Activated naive CD8-positive, alpha-beta T cell (primary cell): ENCODE results near the gene ZSCAN21.

Source experiments
- H3K27ac Mint-ChIP-seq: one replicate; pipeline ENCODE4 v1.8.0; 2021; ENCODE audit warnings: mixed read lengths
- H3K27me3 Mint-ChIP-seq: one replicate; pipeline ENCODE4 v1.8.0; 2021; ENCODE audit warnings: mixed read lengths
- H3K36me3 Mint-ChIP-seq: one replicate; pipeline ENCODE4 v1.8.0; 2021; ENCODE audit warnings: mixed read lengths
- H3K4me1 Mint-ChIP-seq: one replicate; pipeline ENCODE4 v1.8.0; 2021; ENCODE audit warnings: low read depth, mixed read lengths
- H3K4me3 Mint-ChIP-seq: one replicate; pipeline ENCODE4 v1.8.0; 2021; ENCODE audit warnings: mild to moderate bottlenecking, mixed read lengths
- H3K9me3 Mint-ChIP-seq: one replicate; pipeline ENCODE4 v1.8.0; 2021; ENCODE audit warnings: low read depth, mixed read lengths

The ZSCAN21 gene

DNA sequence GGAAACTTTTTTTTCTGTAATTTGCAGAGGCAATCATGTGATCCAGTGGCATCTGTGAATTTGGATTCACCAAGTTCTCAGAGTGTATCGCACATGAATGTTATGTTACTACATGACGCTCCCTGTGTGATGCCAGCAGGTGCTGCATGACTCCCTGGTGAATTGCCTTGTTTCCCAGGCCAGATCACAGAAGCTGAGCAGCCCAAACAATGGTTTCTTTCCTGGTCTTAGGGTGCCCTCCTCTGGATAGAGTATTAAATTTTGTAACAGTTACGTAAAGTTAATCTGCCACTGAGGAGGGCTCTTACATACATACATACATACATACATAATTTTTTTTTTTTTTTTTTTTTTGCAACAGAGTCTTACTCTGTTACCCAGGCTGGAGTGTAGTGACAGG is 3.6 kb downstream of the ZSCAN21 start:
- Mint-ChIP-seq H3K36me3 (no peaks in the 10 kb centered on the region), H3K27me3 (no peaks in the 10 kb centered on the region), H3K9me3 (no peaks in the 10 kb centered on the region), H3K4me1 (peaks cover 22% of the 10 kb centered on the region), H3K4me3 (no peak overlapping the region), H3K27ac (no peak overlapping the region)

DNA sequence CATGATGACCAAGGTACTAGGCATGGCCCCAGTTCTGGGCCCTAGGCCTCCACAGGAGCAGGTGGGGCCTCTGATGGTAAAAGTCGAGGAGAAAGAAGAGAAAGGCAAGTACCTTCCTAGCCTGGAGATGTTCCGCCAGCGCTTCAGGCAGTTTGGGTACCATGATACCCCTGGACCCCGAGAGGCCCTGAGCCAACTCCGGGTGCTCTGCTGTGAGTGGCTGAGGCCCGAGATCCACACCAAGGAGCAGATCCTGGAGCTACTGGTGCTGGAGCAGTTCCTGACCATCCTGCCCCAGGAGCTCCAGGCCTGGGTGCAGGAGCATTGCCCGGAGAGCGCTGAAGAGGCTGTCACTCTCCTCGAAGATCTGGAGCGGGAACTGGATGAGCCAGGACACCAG is 7.4 kb downstream of the ZSCAN21 start:
- H3K9me3 Mint-ChIP-seq = no peaks in the 10 kb centered on the region
- H3K36me3 Mint-ChIP-seq = peaks cover 3% of the 10 kb centered on the region
- no peaks in the 10 kb centered on the region for H3K27me3 Mint-ChIP-seq
- H3K27ac Mint-ChIP-seq = no peak overlapping the region
- no peak overlapping the region for H3K4me3 Mint-ChIP-seq
- H3K4me1 Mint-ChIP-seq = peaks cover 4% of the 10 kb centered on the region

DNA sequence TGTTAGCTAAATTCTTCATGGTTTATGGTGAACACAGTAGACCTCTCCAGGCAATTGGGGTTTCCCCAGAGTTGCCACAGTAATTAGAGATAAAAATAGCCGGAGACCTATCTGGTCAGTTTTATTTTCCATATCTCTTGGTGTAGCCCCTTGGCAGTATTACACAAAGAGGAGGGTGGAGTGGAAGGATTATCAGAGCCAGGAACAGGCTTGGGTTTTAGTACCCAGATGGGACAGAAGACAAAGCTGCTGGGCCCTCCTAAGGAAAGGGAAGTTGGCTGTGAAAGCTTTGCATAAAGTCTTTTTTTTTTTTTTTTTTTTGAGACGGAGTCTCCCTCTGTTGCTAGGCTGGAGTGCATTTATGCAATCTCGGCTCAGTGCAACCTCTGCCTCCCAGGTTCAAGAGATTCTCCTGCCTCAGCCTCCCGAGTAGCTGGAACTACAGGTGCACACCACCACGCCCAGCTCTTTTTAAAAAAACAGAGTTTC is 9.7 kb downstream of the ZSCAN21 start:
- Mint-ChIP-seq H3K9me3 (no peaks in the 10 kb centered on the region), H3K27me3 (no peaks in the 10 kb centered on the region), H3K4me3 (no peak overlapping the region), H3K27ac (no peak overlapping the region), H3K36me3 (peaks cover 5% of the 10 kb centered on the region), H3K4me1 (no peaks in the 10 kb centered on the region)

DNA sequence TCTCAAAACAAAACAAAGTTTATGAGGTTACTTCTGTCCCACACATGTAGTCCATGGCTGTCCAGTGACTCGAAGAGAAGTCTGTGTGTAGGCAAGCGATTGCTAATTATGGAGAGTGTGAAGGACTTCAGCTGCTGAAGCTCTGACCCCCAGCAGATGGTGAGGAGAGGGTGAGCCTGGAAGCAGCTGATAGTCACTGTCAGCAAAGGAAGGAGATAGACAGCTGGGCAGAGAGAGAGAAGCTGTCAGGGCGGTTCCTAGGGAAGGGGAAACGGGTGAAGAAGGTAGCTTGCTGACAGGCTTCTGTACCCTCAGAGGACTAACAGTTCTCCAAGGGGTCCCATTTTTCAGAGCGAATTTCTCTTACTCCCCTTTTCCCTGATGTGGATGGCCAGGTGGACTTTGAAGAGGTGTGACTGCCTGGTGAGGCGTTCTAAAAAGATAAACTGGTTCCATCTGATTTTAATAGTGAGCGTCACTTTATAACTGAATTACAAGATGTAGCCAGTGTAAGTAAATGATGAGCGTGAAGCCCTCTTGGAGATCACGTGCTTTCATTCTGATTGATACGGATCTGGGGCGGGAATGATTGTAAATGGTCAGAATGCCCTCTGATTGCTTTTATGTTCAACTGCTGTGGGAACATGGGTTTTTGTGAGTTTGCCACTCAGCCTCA is 12.1 kb downstream of the ZSCAN21 start:
- Mint-ChIP-seq H3K27ac (no peak overlapping the region), H3K4me3 (no peak overlapping the region), H3K36me3 (peaks cover 11% of the 10 kb centered on the region), H3K4me1 (no peaks in the 10 kb centered on the region), H3K27me3 (no peaks in the 10 kb centered on the region), H3K9me3 (no peaks in the 10 kb centered on the region)

DNA sequence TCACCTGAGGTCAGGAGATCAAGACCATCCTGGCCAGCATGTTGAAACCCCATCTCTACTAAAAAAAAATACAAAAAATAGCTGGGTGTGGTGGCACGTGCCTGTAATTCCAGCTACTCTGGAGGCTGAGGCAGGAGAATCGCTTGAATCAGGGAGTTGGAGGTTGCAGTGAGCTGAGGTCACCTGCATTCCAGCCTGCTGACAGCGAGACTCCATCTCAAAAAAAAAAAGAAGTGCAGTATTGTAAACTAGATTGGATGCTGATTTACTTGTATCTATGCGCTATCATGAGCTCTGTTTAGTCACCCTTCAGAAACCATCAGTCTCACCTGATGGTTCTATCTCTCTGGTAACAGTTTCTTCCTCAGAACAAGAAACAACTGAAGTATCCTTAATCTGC is 13.8 kb downstream of the ZSCAN21 start:
- H3K36me3 Mint-ChIP-seq = peaks cover 16% of the 10 kb centered on the region
- no peaks in the 10 kb centered on the region for H3K9me3 Mint-ChIP-seq
- no peak overlapping the region for H3K27ac Mint-ChIP-seq
- no peak overlapping the region for H3K4me3 Mint-ChIP-seq
- no peaks in the 10 kb centered on the region for H3K27me3 Mint-ChIP-seq
- no peaks in the 10 kb centered on the region for H3K4me1 Mint-ChIP-seq

DNA sequence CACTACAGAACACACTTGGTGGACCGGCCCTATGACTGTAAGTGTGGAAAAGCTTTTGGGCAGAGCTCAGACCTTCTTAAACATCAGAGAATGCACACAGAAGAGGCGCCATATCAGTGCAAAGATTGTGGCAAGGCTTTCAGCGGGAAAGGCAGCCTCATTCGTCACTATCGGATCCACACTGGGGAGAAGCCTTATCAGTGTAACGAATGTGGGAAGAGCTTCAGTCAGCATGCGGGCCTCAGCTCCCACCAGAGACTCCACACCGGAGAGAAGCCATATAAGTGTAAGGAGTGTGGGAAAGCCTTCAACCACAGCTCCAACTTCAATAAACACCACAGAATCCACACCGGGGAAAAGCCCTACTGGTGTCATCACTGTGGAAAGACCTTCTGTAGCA is 14.6 kb downstream of the ZSCAN21 start:
- Mint-ChIP-seq H3K27ac (no peak overlapping the region), H3K4me3 (no peak overlapping the region), H3K36me3 (peaks cover 16% of the 10 kb centered on the region), H3K9me3 (no peaks in the 10 kb centered on the region), H3K4me1 (no peaks in the 10 kb centered on the region), H3K27me3 (no peaks in the 10 kb centered on the region)

DNA sequence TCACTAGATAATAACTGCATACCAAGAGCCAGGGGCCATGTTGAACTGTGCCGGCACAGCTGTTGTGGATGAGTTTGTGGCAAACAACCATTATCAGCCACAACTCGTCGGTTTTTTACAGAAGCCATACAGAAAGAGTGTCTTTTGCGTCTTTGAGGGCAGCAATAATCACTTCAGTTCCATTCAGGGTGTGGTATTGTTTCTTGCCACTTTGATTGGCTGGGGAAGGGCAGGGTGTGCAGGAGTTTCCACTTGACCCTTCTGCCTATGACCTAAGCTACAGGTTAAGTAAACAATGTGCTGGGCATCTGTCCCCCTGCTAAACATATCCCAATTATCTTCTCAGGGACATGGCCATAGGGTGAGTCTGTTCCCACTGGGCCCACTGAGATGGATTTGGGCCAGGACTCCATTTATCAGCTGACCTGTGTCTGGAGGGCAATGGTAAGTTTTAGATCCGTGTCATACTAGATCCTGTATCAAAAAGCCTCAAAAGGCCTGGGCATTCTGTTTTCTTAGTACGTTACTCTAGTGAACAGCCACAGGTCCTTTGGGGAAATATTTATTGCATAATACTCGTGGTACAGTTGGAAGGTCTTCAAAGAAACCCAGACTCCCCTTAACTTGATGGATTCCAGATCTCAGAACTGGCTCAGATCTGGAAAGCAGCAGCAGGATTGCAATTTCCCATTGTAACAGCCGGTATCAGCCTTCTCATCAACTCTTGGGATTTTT is 16.0 kb downstream of the ZSCAN21 start:
- no peaks in the 10 kb centered on the region for H3K4me1 Mint-ChIP-seq
- H3K9me3 Mint-ChIP-seq = no peaks in the 10 kb centered on the region
- H3K27ac Mint-ChIP-seq = no peak overlapping the region
- no peak overlapping the region for H3K4me3 Mint-ChIP-seq
- H3K27me3 Mint-ChIP-seq = no peaks in the 10 kb centered on the region
- H3K36me3 Mint-ChIP-seq = peaks cover 24% of the 10 kb centered on the region

DNA sequence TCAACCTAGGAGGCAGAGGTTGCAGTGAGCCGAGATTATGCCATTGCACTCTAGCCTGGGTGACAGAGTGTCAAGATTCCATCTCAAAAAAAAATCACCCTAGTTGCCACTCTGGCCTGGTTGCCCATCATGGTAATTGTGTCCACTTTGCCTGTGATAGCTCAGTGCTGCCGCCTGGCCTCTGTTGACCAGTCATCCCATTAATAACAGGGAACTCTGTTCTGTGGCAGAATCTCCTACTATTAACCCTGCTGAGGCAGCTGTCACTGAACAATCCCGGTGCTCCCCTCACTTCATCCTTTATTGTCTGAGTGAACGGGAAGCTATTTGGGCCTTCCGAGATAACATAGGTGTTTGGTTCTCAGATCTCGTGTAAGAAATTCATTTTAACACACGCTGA is 17.4 kb downstream of the ZSCAN21 start:
- Mint-ChIP-seq H3K9me3 (peaks cover 4% of the 10 kb centered on the region), H3K27ac (no peak overlapping the region), H3K27me3 (no peaks in the 10 kb centered on the region), H3K4me3 (no peak overlapping the region), H3K4me1 (no peaks in the 10 kb centered on the region), H3K36me3 (peaks cover 35% of the 10 kb centered on the region)

DNA sequence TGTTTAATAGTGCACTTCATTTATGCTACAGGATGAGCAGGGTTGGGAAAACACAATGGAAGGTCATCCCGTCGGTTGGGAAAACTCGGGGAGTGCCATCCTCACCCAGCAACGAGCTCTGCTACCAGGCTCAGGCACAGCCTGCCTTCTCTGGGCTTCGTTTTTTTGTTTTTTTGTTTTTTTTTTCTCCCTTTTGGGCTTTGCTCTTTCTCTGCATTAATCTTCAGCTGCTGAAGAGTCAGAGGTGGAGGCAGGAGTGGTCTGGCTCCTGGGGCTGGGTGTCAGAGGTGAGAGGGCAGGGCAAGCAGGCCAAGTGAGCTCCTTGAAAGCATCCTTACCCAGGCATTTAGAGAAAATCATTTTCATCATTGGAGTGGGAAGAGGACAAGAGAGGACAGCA is 20.4 kb downstream of the ZSCAN21 start:
- Mint-ChIP-seq H3K9me3 (peaks cover 10% of the 10 kb centered on the region), H3K27me3 (no peaks in the 10 kb centered on the region), H3K36me3 (peaks cover 42% of the 10 kb centered on the region), H3K4me1 (no peaks in the 10 kb centered on the region), H3K4me3 (no peak overlapping the region), H3K27ac (no peak overlapping the region)

DNA sequence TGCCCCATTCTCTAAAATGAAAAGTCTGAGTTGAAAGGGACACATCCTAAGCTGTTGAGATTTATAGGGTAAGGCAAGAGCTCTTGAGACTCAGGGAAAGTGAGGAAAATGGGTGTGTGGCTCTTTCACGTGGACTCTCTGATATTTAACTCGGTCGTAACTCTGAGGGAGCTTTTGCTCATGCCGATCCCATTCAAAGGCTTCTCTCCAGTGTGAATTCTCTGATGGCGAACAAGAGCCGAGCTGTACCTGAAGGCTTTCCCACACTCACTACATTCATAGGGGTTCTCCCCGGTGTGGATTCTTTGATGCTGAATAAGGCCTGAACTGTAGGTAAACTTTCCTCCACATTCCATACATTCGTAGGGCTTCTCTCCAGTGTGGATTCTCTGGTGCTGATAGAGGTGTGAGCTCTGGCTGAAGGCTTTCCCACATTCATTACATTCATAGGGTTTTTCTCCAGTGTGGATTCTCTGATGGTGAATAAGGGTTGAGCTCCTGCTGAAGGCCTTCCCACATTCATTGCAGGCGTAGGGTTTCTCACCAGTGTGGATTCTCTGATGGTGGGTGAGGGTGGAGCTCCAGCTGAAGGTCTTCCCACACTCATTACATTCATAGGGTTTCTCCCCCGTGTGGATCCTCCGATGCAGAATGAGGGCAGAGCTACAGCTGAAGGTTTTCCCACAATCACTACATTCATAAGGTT is 21.6 kb downstream of the ZSCAN21 start:
- Mint-ChIP-seq H3K4me3 (no peak overlapping the region), H3K9me3 (peaks cover 10% of the 10 kb centered on the region), H3K27ac (no peak overlapping the region), H3K36me3 (peaks cover 49% of the 10 kb centered on the region), H3K27me3 (no peaks in the 10 kb centered on the region), H3K4me1 (no peaks in the 10 kb centered on the region)

DNA sequence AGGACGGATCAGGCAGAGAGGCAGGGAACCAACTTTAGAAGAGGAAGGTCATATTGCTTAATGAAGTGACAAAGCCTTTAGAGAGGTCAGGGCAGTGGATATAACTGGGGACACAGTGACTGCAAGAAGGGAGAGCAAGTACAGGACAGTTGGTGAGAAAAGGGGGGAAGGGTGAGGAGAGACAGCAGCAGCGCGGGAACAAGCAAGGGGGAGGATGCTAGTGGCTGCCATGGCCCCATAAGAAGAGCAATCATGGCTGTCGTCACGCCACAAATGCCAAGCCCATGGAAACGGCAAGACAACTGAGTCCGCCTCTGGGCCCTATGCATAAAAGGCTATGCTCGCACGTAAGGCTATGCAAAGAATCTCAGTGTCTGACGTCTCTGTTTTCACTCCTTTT is 22.9 kb downstream of the ZSCAN21 start:
- H3K27me3 Mint-ChIP-seq = no peaks in the 10 kb centered on the region
- H3K9me3 Mint-ChIP-seq = peaks cover 10% of the 10 kb centered on the region
- H3K27ac Mint-ChIP-seq = no peak overlapping the region
- peaks cover 4% of the 10 kb centered on the region for H3K4me1 Mint-ChIP-seq
- peaks cover 52% of the 10 kb centered on the region for H3K36me3 Mint-ChIP-seq
- H3K4me3 Mint-ChIP-seq = no peak overlapping the region

DNA sequence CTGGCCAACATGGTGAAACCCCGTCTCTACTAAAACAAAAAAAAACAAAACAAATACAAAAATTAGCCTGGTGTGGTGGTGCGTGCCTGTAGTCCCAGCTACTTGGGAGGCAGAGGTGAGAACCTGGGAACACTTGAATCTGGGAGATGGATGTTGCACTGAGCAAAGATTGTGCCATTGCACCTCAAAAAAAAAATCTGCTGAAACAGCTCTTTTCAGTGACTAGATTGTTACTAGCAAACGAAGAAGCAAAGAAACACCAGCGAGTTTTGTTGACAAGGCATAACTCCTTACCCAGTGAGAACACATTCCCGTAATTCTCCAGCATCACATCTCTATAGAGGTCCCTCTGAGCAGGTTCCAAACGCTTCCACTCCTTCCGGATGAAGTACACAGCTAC is 25.3 kb downstream of the ZSCAN21 start:
- Mint-ChIP-seq H3K4me3 (no peak overlapping the region), H3K9me3 (peaks cover 10% of the 10 kb centered on the region), H3K27ac (no peak overlapping the region), H3K27me3 (no peaks in the 10 kb centered on the region), H3K4me1 (peaks cover 13% of the 10 kb centered on the region), H3K36me3 (peaks cover 48% of the 10 kb centered on the region)

DNA sequence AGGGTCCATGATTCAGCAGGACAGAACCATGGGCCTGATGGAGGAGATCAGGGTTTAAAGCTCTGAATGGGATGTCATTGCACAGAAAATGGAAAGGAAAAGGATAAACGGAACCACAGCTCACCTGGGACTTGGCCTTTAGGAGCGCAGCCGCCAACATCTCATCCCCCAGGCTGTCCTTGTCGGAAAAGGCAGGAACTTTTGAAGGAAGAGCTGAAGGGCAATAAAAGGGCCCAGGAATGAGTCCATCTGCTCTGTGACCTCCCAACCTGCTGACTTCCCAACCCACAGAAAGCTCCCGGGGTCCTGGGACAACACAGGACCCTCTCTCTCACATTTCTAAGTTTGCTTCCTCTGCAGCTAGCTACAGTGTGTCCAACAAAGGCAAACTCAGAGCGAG is 25.8 kb downstream of the ZSCAN21 start:
- Mint-ChIP-seq H3K4me1 (peaks cover 18% of the 10 kb centered on the region), H3K9me3 (peaks cover 10% of the 10 kb centered on the region), H3K36me3 (peaks cover 44% of the 10 kb centered on the region), H3K27me3 (no peaks in the 10 kb centered on the region), H3K4me3 (no peak overlapping the region), H3K27ac (no peak overlapping the region)

DNA sequence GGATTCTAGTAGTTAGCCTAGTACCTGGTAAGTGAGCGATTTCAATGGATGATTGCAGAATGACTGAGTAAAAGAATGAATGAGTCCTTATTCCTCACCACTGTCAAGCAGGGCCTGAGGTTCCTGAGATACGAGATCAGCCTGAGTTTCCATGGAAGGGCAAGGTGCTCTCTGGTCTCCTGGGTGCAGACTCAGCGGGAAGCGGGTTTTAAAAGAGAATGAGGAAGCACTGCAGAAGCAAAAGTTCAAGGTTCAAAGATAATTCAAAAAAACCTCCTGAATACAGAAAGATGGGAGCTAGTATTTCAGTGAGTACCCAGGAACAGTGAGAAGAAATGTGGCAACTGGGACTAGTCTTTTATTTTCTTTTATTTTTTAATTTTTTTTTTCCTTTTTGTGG is 27.6 kb downstream of the ZSCAN21 start:
- no peaks in the 10 kb centered on the region for H3K27me3 Mint-ChIP-seq
- peaks cover 4% of the 10 kb centered on the region for H3K9me3 Mint-ChIP-seq
- H3K4me3 Mint-ChIP-seq = no peak overlapping the region
- H3K4me1 Mint-ChIP-seq = peaks cover 27% of the 10 kb centered on the region
- peaks cover 28% of the 10 kb centered on the region for H3K36me3 Mint-ChIP-seq
- no peak overlapping the region for H3K27ac Mint-ChIP-seq

DNA sequence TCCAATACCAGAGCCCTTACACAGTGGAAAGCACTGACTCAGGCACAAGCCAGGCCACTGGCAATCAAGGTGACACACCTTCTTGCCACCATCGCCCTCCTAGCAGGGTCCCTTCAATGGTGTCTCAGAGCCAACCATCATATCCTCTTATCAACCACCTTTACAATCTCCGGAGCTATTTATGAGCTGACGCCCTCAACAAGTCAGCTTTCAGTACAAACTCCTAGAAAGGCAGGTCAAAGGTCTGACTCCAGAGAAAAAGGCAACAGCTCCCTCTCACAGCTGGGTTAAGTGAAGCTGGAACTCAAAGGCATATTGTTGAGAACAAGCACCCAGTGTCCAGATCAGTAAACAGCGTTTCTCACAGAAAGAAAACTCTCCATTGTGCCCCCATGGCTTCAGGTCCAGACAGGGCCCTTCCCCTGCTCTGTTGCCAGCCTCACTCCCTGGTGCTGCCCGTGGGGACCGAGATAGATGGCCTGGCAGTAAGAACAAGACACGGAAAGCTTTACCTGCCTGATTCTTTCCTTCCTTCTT is 29.5 kb downstream of the ZSCAN21 start:
- Mint-ChIP-seq H3K9me3 (no peaks in the 10 kb centered on the region), H3K4me1 (peaks cover 35% of the 10 kb centered on the region), H3K4me3 (peak overlapping the region; percentile 64), H3K27ac (no peak overlapping the region), H3K27me3 (no peaks in the 10 kb centered on the region), H3K36me3 (peaks cover 20% of the 10 kb centered on the region)
